Gastrocnemius medialis (tissue), 4 donors: ENCODE measurements around the gene RNF182. TPM values are rescaled to one million over a fixed set of nuclear protein-coding genes. Genes with fewer than 3 reads are reported as not detected.

ENCODE experiments used
- ATAC-seq, 2 donors: fragments of 150-250 bp; one replicate each; pipeline ENCODE4 v1.9.1; 2016
- DNase-seq, 2 donors: peaks; one replicate each; pipeline ENCODE4 v3.0.0-alpha.2; 2019
- H3K27ac ChIP-seq, 4 donors: fragments of 200-600 bp; sonication (generic); 1 replicate in 1 of 4; 2 replicates in 3 of 4; pipeline ENCODE4 v1.5.1; 2016 to 2018; ENCODE audit warnings: mild to moderate bottlenecking in 2 of 4, moderate library complexity in 1 of 4
- H3K27me3 ChIP-seq, 3 donors: fragments of 200-600 bp; sonication (generic) in 2 of 3; 1 replicate in 1 of 3; 2 replicates in 2 of 3; pipeline versions ENCODE4 v1.5.1 to v1.6.0; 2016 to 2019; ENCODE audit warnings: mild to moderate bottlenecking in 1 of 3, moderate library complexity in 1 of 3
- H3K36me3 ChIP-seq, 2 donors: fragments of 200-600 bp; sonication (generic) in 1 of 2; one replicate each; pipeline ENCODE4 v1.5.1; 2017 to 2018
- H3K4me1 ChIP-seq, 2 donors: fragments of 200-600 bp; sonication (generic) in 1 of 2; one replicate each; pipeline ENCODE4 v1.5.1; 2016 to 2017; ENCODE audit warnings: mild to moderate bottlenecking in 2 of 2
- H3K4me3 ChIP-seq, 4 donors: fragments of 200-600 bp; sonication (generic) in 3 of 4; 1 replicate in 1 of 4; 2 replicates in 3 of 4; pipeline ENCODE4 v1.5.1; 2016 to 2019; ENCODE audit warnings: mild to moderate bottlenecking in 2 of 4
- H3K9me3 ChIP-seq, 3 donors: fragments of 200-600 bp; sonication (generic) in 2 of 3; 1 replicate in 1 of 3; 2 replicates in 2 of 3; pipeline ENCODE4 v1.5.1; 2016 to 2019
- POLR2A ChIP-seq, 2 donors: fragments of 450-650 bp; IDR thresholded peaks; one replicate each; pipeline ENCODE4 v1.6.1; 2017; ENCODE audit warnings: antibody characterized with exemption in 2 of 2, mild to moderate bottlenecking in 2 of 2, moderate library complexity in 2 of 2
- in situ Hi-C, 4 donors: fragments of 200-750 bp; cut with MboI; loops; one replicate each; pipeline versions ENCODE4 v1.15.0 to v1.8.0; 2017; ENCODE audit warnings: low sequenced_read_pairs in 4 of 4
- intact Hi-C: fragments of 100-400 bp; cut with DNase I; formaldehyde crosslinking; loops from one replicate; pipeline ENCODE4 v1.15.1; 2023; ENCODE audit warnings: low total_unique reads
- total RNA-seq, 4 donors: library from RNA; depleted of rRNA; stranded (reverse); fragments of >200 nt; gene quantifications; one replicate each; pipeline versions ENCODE4 v1.1.0 to v1.2.3, GENCODE V29; 2016
- TF ChIP-seq, protein P1 (sequence below), 5 experiments: fragments of 450-650 bp in 3 of 5; fragments of 200-600 bp in 2 of 5; sonication (generic) in 2 of 5; IDR thresholded peaks in 4 of 5; conservative IDR thresholded peaks in 1 of 5; 1 replicate in 4 of 5; 2 replicates in 1 of 5; pipeline ENCODE4 v1.5.1; 2016 to 2019; ENCODE audit warnings: antibody characterized with exemption in 5 of 5, mild to moderate bottlenecking in 3 of 5, moderate library complexity in 3 of 5

The RNF182 gene
- total RNA-seq, 4 donors from 2014 or later: 0.10 TPM; not detected in 3

DNA sequence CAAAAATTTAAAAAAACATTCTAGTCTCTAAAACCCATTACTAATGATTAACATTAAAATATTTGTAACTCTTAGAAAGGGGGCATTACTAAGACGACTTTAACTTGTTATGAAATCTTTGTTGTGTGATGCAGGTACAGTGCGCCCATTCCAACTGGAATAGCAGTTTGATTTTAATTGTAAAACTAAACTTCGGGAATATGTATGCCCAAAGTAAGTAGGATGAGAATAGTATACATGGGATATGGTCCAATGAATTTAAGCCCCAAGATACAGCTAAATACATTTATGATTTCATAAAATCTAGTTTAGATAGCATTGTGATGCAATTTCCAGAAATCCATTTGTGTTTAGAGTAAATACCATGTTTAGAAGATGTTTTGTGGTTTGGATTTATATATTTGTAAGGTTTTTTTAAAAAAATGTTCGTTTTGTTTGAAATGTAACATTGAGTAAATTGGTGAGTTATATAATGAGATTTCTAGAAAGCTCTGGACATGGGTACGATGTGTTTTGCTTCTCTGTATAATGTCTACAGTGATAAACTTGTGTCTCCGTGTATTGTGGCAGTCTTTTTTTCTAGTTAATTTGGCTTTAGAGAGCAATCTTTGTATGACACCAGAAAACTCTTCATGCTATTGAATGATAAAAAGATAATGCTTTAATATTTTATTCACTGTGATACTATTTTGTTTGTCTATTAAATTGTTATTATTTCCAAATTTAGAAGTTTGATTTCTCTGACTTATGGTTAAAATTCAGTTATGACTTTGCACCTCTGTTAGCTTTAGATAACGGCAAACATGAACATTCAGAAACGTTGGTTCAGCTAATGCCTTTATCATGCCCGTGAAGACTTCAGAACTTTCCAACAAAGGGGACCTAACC is 54.8 kb downstream of the RNF182 start:
- intact Hi-C loops (no loop called here), in situ Hi-C loops (no loop called here)
- H3K27ac ChIP-seq: no peak overlapping the region
- no peaks in the 10 kb centered on the region for H3K9me3 ChIP-seq
- H3K4me1 ChIP-seq: no peaks in the 10 kb centered on the region
- H3K4me3 ChIP-seq: no peak overlapping the region
- TF ChIP-seq, protein P1, sequence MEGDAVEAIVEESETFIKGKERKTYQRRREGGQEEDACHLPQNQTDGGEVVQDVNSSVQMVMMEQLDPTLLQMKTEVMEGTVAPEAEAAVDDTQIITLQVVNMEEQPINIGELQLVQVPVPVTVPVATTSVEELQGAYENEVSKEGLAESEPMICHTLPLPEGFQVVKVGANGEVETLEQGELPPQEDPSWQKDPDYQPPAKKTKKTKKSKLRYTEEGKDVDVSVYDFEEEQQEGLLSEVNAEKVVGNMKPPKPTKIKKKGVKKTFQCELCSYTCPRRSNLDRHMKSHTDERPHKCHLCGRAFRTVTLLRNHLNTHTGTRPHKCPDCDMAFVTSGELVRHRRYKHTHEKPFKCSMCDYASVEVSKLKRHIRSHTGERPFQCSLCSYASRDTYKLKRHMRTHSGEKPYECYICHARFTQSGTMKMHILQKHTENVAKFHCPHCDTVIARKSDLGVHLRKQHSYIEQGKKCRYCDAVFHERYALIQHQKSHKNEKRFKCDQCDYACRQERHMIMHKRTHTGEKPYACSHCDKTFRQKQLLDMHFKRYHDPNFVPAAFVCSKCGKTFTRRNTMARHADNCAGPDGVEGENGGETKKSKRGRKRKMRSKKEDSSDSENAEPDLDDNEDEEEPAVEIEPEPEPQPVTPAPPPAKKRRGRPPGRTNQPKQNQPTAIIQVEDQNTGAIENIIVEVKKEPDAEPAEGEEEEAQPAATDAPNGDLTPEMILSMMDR (IDR thresholded peaks at IDR 0.05 in 4 of 5, conservative IDR thresholded peaks at IDR 0.05 in 1 of 5): no peak
- TF ChIP-seq POLR2A (IDR thresholded peaks at IDR 0.05): no peak
- peaks cover 0 to 2% (median 0%) of the 10 kb centered on the region in 3 donors for H3K27me3 ChIP-seq
- no peaks in the 10 kb centered on the region for H3K36me3 ChIP-seq
- ATAC-seq (no peak), DNase-seq (no peak)

DNA sequence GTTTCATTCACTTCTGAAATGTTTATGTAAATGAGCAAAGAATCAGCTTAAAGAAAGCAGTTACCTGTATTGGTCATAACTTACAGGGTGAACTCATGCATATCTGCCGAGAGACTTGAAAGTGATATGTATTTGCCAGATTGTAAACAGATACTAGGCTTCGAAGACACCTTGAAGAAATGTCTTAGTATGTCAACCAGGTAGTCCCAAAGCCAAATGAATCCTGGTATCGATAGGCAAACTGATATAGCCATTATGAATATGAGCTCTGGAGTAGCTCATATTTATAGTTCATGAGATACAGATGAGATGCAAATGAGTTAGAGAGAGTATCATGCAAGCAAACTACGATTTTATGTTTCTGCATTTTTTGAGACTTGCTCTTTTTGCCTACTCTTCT is 55.8 kb downstream of the RNF182 start:
- Histone ChIP-seq H3K9me3 (no peaks in the 10 kb centered on the region), H3K4me3 (no peak overlapping the region), H3K27me3 (peaks cover 0 to 8% (median 0%) of the 10 kb centered on the region in 3 donors), H3K36me3 (no peaks in the 10 kb centered on the region), H3K4me1 (no peaks in the 10 kb centered on the region), H3K27ac (no peak overlapping the region)
- in situ Hi-C loops (no loop called here), intact Hi-C loops (no loop called here)
- no peak for ATAC-seq
- TF ChIP-seq, protein P1 (IDR thresholded peaks at IDR 0.05 in 4 of 5, conservative IDR thresholded peaks at IDR 0.05 in 1 of 5): no peak
- TF ChIP-seq POLR2A (IDR thresholded peaks at IDR 0.05): no peak
- no peak for DNase-seq

DNA sequence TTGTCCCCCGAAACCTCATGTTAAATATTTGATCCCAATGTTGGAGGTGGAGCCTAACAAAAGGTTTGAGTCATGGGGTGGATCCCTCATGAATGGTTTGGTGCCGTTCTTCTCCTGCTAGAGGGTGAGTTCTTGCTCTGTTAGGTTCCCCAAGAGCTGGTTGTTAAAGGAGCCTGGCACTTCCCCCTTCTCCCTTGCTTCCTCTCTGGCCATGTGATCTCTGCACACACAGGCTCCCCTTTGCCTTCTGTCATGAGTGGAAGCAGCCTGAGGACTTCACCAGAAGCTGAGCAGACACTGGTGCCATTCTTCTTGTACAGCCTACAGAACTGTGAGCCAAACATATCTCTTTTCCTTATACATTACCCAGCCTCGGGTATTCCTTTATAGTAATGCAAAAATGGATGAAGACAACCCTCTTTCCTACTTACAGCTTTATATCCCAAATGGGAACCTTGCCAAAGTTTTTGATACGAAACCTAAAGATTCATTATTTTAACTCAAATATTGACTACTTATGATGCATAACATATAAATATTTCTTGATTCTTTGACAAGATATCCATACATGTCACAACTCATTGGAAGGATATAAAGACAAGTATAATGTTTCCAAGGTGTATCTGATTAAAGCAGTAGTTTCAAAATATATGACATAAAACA is 61.0 kb downstream of the RNF182 start:
- ATAC-seq: no peak
- in situ Hi-C loops: no loop called here
- no peak for TF ChIP-seq POLR2A (IDR thresholded peaks at IDR 0.05)
- TF ChIP-seq, protein P1 (IDR thresholded peaks at IDR 0.05 in 4 of 5, conservative IDR thresholded peaks at IDR 0.05 in 1 of 5): no peak

DNA sequence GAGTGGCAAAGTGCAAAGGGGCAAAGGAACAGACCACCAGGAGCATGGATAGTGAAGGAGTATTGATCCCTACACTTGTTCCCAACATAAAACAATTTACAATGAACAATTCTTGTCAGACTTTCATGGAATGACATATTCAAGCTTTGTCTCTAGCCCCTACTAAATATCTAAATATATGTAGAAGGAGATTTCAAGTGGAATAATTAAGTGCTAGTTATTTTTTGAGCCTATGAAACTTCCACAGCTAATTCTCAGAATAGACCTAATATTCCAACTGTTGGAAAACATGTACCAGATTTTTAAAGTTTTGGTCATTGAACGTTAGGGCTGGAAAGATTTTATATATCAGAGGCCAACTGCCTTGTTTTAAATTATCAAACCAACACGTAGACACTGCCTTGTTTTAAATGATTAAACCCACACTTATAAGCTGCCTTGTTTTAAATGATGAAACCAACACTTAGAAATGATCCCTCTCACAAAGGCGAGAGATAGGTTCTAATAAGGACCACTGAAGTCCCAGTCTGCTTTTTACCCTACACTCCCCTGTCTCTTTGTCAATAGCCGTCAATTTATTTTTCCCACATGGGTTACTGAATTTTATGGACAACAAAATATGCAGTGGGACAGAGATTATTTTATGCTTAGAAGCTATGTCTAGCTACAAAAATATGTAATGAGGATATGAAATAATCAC is 62.1 kb downstream of the RNF182 start:
- peaks cover 0 to 11% (median 11%) of the 10 kb centered on the region in 3 donors for H3K27me3 ChIP-seq
- no peak for ATAC-seq

More for the DNA sequence above, 61.0 kb downstream of the RNF182 start:
- no peak for DNase-seq
- Histone ChIP-seq H3K36me3 (no peaks in the 10 kb centered on the region), H3K4me1 (no peaks in the 10 kb centered on the region), H3K27me3 (peaks cover 0 to 11% (median 11%) of the 10 kb centered on the region in 3 donors), H3K9me3 (no peaks in the 10 kb centered on the region), H3K27ac (no peak overlapping the region), H3K4me3 (no peak overlapping the region)
- intact Hi-C loops: no loop called here

More for the DNA sequence above, 62.1 kb downstream of the RNF182 start:
- Histone ChIP-seq H3K9me3 (no peaks in the 10 kb centered on the region), H3K4me1 (no peaks in the 10 kb centered on the region), H3K4me3 (no peak overlapping the region), H3K36me3 (no peaks in the 10 kb centered on the region), H3K27ac (no peak overlapping the region)
- DNase-seq: no peak
- in situ Hi-C loops: no loop called here
- TF ChIP-seq POLR2A (IDR thresholded peaks at IDR 0.05): no peak
- TF ChIP-seq, protein P1 (IDR thresholded peaks at IDR 0.05 in 4 of 5, conservative IDR thresholded peaks at IDR 0.05 in 1 of 5): no peak
- intact Hi-C loops: no loop called here
